ENCODE results near the gene TTLL7. TPM values are rescaled to one million over a fixed set of nuclear protein-coding genes. Genes with fewer than 3 reads are reported as not detected.

Gene TTLL7
- total RNA-seq, 1 experiment from 2014 or later = 7.9 TPM

GRCh38 chr1:84010136-84010535 lies 11.2 kb upstream of the TTLL7 start (continued):
- no peak for TF ChIP-seq TEAD1 (CRISPR knock-in tag; IDR thresholded peaks at IDR 0.05)
- TF ChIP-seq ZNF138 (CRISPR knock-in tag; conservative IDR thresholded peaks at IDR 0.05) = no peak
- no peak for TF ChIP-seq CREM (CRISPR knock-in tag; IDR thresholded peaks at IDR 0.05)
- TF ChIP-seq JAZF1 (CRISPR knock-in tag; IDR thresholded peaks at IDR 0.05) = no peak
- no peak for TF ChIP-seq ZNF532 (CRISPR knock-in tag; IDR thresholded peaks at IDR 0.05; ENCODE audit: borderline replicate concordance)

GRCh38 chr1:84008631-84009030 lies 9.7 kb upstream of the TTLL7 start:
- H3K27me3 Mint-ChIP-seq (ENCODE audit: low read depth) = peaks cover 62% of the 10 kb centered on the region
- CTCF ChIA-PET = no interaction called here
- no peak for ATAC-seq

GRCh38 chr1:84006591-84006990 lies 7.7 kb upstream of the TTLL7 start:
- H3K4me3 Mint-ChIP-seq = no peak overlapping the region
- ChIA-PET CTCF (no interaction called here), POLR2A (no interaction called here)
- no peak for DNase-seq (ENCODE audit: low spot score)
- H3K27me3 Mint-ChIP-seq (ENCODE audit: low read depth) = peaks cover 58% of the 10 kb centered on the region
- no peaks in the 10 kb centered on the region for H3K36me3 Mint-ChIP-seq
- H3K9me3 Mint-ChIP-seq = no peaks in the 10 kb centered on the region
- H3K27ac Mint-ChIP-seq = no peak overlapping the region
- ATAC-seq = no peak
- H3K4me1 Mint-ChIP-seq = no peaks in the 10 kb centered on the region
- TF ChIP-seq ZNF263 (CRISPR knock-in tag; IDR thresholded peaks at IDR 0.05; ENCODE audit: low read depth) (no peak), ZBTB43 (CRISPR knock-in tag; IDR thresholded peaks at IDR 0.05) (no peak), FOXK1 (CRISPR knock-in tag; IDR thresholded peaks at IDR 0.05) (no peak), RELA (CRISPR knock-in tag; IDR thresholded peaks at IDR 0.05; ENCODE audit: borderline replicate concordance) (no peak), SMAD4 (CRISPR knock-in tag; IDR thresholded peaks at IDR 0.05) (no peak), JUN (CRISPR knock-in tag; IDR thresholded peaks at IDR 0.05) (no peak), ZSCAN18 (CRISPR knock-in tag; IDR thresholded peaks at IDR 0.05) (no peak), JAZF1 (CRISPR knock-in tag; IDR thresholded peaks at IDR 0.05) (no peak), ATF3 (CRISPR knock-in tag; conservative IDR thresholded peaks at IDR 0.05) (no peak)

More at GRCh38 chr1:84008631-84009030, 9.7 kb upstream of the TTLL7 start:
- H3K36me3 Mint-ChIP-seq = no peaks in the 10 kb centered on the region
- no peak overlapping the region for H3K4me3 Mint-ChIP-seq
- TF ChIP-seq ZNF121 (CRISPR knock-in tag; IDR thresholded peaks at IDR 0.05) (no peak), ZNF512 (CRISPR knock-in tag; IDR thresholded peaks at IDR 0.05; ENCODE audit: borderline replicate concordance) (no peak), TEAD4 (CRISPR knock-in tag; IDR thresholded peaks at IDR 0.05) (no peak), ZNF425 (CRISPR knock-in tag; conservative IDR thresholded peaks at IDR 0.05) (no peak), RORB (CRISPR knock-in tag; IDR thresholded peaks at IDR 0.05) (no peak), IRF1 (CRISPR knock-in tag; IDR thresholded peaks at IDR 0.05) (no peak), SOX15 (CRISPR knock-in tag; IDR thresholded peaks at IDR 0.05) (no peak)
- POLR2A ChIA-PET = no interaction called here
- no peak for DNase-seq (ENCODE audit: low spot score)
- H3K9me3 Mint-ChIP-seq = peaks cover 1% of the 10 kb centered on the region
- H3K27ac Mint-ChIP-seq = no peak overlapping the region
- no peaks in the 10 kb centered on the region for H3K4me1 Mint-ChIP-seq

Data from WTC11 (cell line).